ENCODE results near the gene WBP4.

- TF ChIP-seq, protein P1, sequence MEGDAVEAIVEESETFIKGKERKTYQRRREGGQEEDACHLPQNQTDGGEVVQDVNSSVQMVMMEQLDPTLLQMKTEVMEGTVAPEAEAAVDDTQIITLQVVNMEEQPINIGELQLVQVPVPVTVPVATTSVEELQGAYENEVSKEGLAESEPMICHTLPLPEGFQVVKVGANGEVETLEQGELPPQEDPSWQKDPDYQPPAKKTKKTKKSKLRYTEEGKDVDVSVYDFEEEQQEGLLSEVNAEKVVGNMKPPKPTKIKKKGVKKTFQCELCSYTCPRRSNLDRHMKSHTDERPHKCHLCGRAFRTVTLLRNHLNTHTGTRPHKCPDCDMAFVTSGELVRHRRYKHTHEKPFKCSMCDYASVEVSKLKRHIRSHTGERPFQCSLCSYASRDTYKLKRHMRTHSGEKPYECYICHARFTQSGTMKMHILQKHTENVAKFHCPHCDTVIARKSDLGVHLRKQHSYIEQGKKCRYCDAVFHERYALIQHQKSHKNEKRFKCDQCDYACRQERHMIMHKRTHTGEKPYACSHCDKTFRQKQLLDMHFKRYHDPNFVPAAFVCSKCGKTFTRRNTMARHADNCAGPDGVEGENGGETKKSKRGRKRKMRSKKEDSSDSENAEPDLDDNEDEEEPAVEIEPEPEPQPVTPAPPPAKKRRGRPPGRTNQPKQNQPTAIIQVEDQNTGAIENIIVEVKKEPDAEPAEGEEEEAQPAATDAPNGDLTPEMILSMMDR (IDR thresholded peaks at IDR 0.05), result no peak
- TF ChIP-seq POLR2A (IDR thresholded peaks at IDR 0.05), result no peak
These were observed 5.1 kb upstream of the WBP4 start for GRCh38 chr13:41056194-41056593.
